ENCODE data around the gene NRL.
"Not testable (repeated sequence)": the region's sequence is repeated elsewhere in the genome, so short reads cannot be mapped to it uniquely, and the experiment has no call there.

Gene NRL

GRCh38 chr14:24110060-24110459 lies 4.7 kb downstream of the NRL start:
- TF ChIP-seq, protein P1, sequence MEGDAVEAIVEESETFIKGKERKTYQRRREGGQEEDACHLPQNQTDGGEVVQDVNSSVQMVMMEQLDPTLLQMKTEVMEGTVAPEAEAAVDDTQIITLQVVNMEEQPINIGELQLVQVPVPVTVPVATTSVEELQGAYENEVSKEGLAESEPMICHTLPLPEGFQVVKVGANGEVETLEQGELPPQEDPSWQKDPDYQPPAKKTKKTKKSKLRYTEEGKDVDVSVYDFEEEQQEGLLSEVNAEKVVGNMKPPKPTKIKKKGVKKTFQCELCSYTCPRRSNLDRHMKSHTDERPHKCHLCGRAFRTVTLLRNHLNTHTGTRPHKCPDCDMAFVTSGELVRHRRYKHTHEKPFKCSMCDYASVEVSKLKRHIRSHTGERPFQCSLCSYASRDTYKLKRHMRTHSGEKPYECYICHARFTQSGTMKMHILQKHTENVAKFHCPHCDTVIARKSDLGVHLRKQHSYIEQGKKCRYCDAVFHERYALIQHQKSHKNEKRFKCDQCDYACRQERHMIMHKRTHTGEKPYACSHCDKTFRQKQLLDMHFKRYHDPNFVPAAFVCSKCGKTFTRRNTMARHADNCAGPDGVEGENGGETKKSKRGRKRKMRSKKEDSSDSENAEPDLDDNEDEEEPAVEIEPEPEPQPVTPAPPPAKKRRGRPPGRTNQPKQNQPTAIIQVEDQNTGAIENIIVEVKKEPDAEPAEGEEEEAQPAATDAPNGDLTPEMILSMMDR (IDR thresholded peaks at IDR 0.05; ENCODE audit: borderline replicate concordance, control extremely low read depth, extremely low read depth, insufficient read depth, missing control alignments): no peak
- in situ Hi-C loops (cut with MboI; ENCODE audit: low sequenced_read_pairs, unreplicated experiment): no loop called here
- DNase-seq (ENCODE audit: low spot score): no peak

DNA sequence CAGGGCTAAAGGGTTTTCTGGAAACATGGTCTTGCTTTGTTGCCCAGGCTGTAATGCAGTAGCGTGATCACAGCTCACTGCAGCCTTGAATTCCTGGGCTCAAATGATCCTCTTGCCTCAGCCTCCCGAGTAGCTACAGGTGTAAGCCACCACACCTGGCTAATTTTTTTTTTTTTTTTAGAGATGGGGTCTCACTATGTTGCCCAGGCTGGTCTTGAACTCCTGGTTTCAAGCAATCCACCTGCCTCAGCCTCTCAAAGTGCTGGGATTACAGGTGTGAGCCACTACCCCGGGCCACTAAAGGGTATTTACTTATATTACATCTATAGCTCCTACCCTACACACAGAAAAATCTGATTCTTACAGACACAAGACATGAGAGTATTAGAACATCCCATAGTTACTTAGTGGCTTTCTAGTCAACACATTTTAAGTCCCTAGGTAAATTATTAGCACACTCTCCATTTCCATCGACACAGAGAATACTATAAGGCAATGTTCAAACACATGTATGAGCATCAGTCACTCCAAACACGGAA lies 6.3 kb downstream of the NRL start:
- DNase-seq (ENCODE audit: low spot score): no peak
- in situ Hi-C loops (cut with MboI; ENCODE audit: low sequenced_read_pairs, unreplicated experiment): no loop called here
- TF ChIP-seq, protein P1 (IDR thresholded peaks at IDR 0.05; ENCODE audit: borderline replicate concordance, control extremely low read depth, extremely low read depth, insufficient read depth, missing control alignments): no peak

DNA sequence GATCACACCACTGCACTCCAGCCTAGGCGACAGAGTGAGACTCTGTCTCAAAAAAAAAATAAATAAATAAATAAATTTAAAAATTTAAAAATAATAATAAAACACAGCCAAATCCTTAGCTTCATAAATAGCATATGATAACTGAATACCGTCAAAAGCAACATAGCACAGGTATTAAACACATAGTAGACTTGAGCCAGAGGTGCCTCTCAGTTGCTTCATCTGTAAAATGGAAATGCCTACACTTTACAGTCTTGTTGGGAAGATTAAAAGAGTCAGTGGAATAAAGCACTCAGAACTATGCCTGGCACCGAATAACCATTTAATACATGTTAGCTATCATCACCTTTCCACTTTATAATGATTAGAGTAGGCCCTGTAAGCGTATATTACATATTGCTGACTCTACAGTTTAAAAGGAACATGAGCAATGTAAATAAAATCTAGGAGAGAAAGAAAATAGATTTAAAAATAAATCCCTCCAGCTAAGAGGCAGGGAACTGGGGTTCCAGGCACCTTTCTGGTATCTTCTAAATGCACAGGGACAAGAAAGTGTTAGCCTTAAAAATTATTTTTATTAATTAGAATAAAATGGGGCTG lies 8.0 kb downstream of the NRL start:
- in situ Hi-C loops (cut with MboI; ENCODE audit: low sequenced_read_pairs, unreplicated experiment): no loop called here
- DNase-seq (ENCODE audit: low spot score): no peak
- TF ChIP-seq, protein P1 (IDR thresholded peaks at IDR 0.05; ENCODE audit: borderline replicate concordance, control extremely low read depth, extremely low read depth, insufficient read depth, missing control alignments): no peak

DNA sequence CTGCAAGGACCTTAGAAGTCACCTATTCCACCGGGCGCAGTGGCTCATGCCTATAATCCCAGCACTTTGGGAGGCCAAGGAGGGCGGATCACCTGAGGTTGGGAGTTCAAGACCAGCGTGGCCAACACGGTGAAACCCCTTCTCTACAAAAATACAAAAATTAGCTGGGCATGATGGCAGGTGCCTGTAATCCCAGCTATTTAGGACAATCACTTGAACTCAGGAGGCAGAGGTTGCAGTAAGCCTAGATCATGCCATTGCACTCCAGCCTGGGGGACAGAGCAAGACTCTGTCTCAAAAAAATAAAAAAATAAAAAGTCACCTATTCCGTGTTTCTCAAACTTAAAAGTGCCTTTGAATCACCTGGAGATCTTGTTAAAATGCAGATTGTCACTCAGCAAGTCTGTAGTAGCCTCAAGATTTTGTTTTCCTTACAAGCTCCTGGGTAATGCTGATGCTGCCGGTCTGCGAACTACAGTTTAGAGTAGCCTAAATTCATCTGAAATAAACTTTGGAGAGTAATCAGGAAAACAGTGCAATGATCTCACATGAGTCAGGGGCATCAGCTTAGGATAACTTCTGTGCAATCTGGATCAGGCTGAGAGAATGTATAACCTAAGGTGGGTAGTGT lies 9.0 kb downstream of the NRL start:
- DNase-seq (ENCODE audit: low spot score); in situ Hi-C loops (cut with MboI; ENCODE audit: low sequenced_read_pairs, unreplicated experiment): not testable (repeated sequence)

DNA sequence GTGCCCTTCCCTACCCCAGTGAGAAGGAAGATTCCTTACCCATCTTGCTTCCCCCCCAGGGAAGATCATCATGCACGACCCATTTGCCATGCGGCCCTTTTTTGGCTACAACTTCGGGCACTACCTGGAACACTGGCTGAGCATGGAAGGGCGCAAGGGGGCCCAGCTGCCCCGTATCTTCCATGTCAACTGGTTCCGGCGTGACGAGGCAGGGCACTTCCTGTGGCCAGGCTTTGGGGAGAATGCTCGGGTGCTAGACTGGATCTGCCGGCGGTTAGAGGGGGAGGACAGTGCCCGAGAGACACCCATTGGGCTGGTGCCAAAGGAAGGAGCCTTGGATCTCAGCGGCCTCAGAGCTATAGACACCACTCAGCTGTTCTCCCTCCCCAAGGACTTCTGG lies 11.3 kb downstream of the NRL start:
- in situ Hi-C loops (cut with MboI; ENCODE audit: low sequenced_read_pairs, unreplicated experiment): no loop called here
- TF ChIP-seq, protein P1 (IDR thresholded peaks at IDR 0.05; ENCODE audit: borderline replicate concordance, control extremely low read depth, extremely low read depth, insufficient read depth, missing control alignments): no peak

GRCh38 chr14:24102357-24103048 lies 12.2 kb downstream of the NRL start:
- TF ChIP-seq, protein P1 (IDR thresholded peaks at IDR 0.05; ENCODE audit: borderline replicate concordance, control extremely low read depth, extremely low read depth, insufficient read depth, missing control alignments): no peak
- DNase-seq (ENCODE audit: low spot score): no peak
- in situ Hi-C loops (cut with MboI; ENCODE audit: low sequenced_read_pairs, unreplicated experiment): no loop called here

More for the DNA sequence above, 11.3 kb downstream of the NRL start:
- DNase-seq (ENCODE audit: low spot score): no peak

Data from GM13976 (cell line).